Erythroblast (primary cell): Measurements from ENCODE around the gene NDUFA11.

Experiments used
- GATA1 ChIP-seq: IDR thresholded peaks from 2 replicates; pipeline ENCODE4 v1.6.1; 2011; ENCODE audit warnings: low read depth, mild to moderate bottlenecking, control low read depth, low read length, moderate library complexity
- POLR2A ChIP-seq: IDR thresholded peaks from 2 replicates; pipeline ENCODE4 v1.6.1; 2011; ENCODE audit warnings: mild to moderate bottlenecking, low read length

DNA sequence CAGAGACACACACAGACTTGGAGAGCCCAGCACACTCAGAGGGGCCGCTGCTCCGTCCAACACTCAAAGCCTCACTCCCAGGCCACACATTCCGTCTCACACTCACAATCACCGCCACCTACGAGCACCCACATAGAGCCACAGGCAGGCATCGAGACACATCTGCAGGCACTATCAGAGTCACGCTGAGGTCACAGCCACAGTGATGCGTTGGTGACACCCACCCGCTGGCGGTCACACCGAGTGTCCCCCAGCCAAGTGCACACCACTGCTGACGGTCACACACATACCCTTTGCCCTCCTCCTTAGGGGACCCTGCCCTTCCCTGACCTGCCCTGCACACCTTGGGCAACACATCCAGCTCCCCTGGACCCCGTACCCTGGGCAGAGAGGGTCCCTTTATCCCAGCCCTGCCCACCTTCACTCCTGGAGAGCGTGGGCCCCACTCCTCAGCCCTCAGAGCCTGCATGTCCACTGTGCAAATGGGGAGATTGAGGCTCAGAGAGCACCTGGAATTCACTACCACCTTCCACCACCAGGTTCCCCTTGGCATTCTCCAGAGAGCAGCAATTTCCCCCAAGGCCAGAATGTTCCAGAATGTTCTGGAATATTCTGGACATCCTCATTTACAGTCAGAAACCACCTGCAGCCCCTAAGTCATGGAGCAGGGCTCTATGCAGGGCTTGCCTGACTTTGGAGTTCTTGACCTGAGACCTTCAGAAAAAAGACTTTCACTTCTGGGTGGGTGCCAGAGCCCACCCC, 38.7 kb downstream of the NDUFA11 start:
- TF ChIP-seq POLR2A = no peak
- no peak for TF ChIP-seq GATA1
